B cell (primary cell): ENCODE results near the gene ZNF273. TPM values are rescaled to one million over a fixed set of nuclear protein-coding genes. Genes with fewer than 3 reads are reported as not detected.

Experiments
- ATAC-seq: fragments of 200-7000 bp; cut with Tn5 transposase; one replicate; pipeline ENCODE4 v1.10.0; 2021; ENCODE audit warnings: low read depth, mild to moderate bottlenecking, moderate number of reproducible peaks, moderate library complexity
- CTCF ChIA-PET: fragments of 350-600 bp; sonication (Branson Sonifier 250); formaldehyde crosslinking; loops from one replicate; lab custom pipeline; 2021; ENCODE audit warnings: antibody characterized with exemption, inconsistent platforms; lab: Charles Lee
- POLR2A ChIA-PET: fragments of 350-600 bp; sonication (Branson Sonifier 250); formaldehyde crosslinking; loops from one replicate; lab custom pipeline; 2021; ENCODE audit warnings: antibody characterized with exemption; lab: Charles Lee
- DNase-seq: peaks from one replicate; pipeline ENCODE4 v3.0.0; 2013
- H2AFZ ChIP-seq: 2 replicates; pipeline ENCODE4 v1.6.1; 2012; ENCODE audit warnings: mild to moderate bottlenecking, low read depth, low read length; ENCODE audit not compliant: insufficient read depth, poor library complexity, severe bottlenecking
- H3K27ac ChIP-seq, 2 donors: 1 replicate in 1 of 2; 2 replicates in 1 of 2; pipeline ENCODE4 v1.5.1; 2012 to 2013; ENCODE audit warnings: low read length in 2 of 2, mild to moderate bottlenecking in 2 of 2, moderate library complexity in 1 of 2
- H3K27me3 ChIP-seq, 4 experiments: fragments of 200-600 bp in 1 of 4; sonication (generic) in 1 of 4; replicated peaks in 1 of 4; 1 replicate in 2 of 4; 2 replicates in 2 of 4; pipeline versions ENCODE4 v1.6.1 to v1.7.0; 2013 to 2016; ENCODE audit warnings: low read length in 3 of 4, mild to moderate bottlenecking in 2 of 4, mixed read lengths in 1 of 4, moderate library complexity in 1 of 4; ENCODE audit not compliant: insufficient read depth in 4 of 4, control insufficient read depth in 3 of 4; ENCODE audit errors: control extremely low read depth in 1 of 4
- H3K36me3 ChIP-seq, 2 experiments: replicated peaks in 1 of 2; 1 replicate in 1 of 2; 2 replicates in 1 of 2; pipeline versions ENCODE4 v1.6.1 to v1.7.1; 2013; ENCODE audit warnings: low read length in 1 of 2; ENCODE audit not compliant: insufficient read depth in 2 of 2, control insufficient read depth in 1 of 2; ENCODE audit errors: control extremely low read depth in 1 of 2, extremely low read depth in 1 of 2
- H3K4me1 ChIP-seq, 2 donors: fragments of 200-600 bp in 1 of 2; sonication (generic) in 1 of 2; 1 replicate in 1 of 2; 2 replicates in 1 of 2; pipeline versions ENCODE4 v1.5.1 to v1.6.1; 2013 to 2017; ENCODE audit warnings: low read length in 2 of 2; ENCODE audit not compliant: control insufficient read depth in 2 of 2, insufficient read depth in 2 of 2
- H3K4me2 ChIP-seq: replicated peaks from 2 replicates; pipeline ENCODE3; 2012; ENCODE audit warnings: mild to moderate bottlenecking, low read depth, low read length; ENCODE audit not compliant: poor library complexity, severe bottlenecking
- H3K4me3 ChIP-seq, 5 experiments: fragments of 200-600 bp in 1 of 5; sonication (generic) in 1 of 5; 1 replicate in 3 of 5; 2 replicates in 2 of 5; pipeline versions ENCODE4 v1.5.1 to v1.7.0; 2011 to 2016; ENCODE audit warnings: low read length in 4 of 5, mild to moderate bottlenecking in 4 of 5, low read depth in 2 of 5, control low read depth in 1 of 5, moderate library complexity in 1 of 5; ENCODE audit not compliant: insufficient read depth in 1 of 5; ENCODE audit errors: control extremely low read depth in 1 of 5, extremely low read depth in 1 of 5
- H3K79me2 ChIP-seq: fragments of 200-600 bp; sonication (generic); one replicate; pipeline ENCODE4 v1.6.0; 2016; ENCODE audit warnings: low read length; ENCODE audit not compliant: control insufficient read depth, insufficient read depth
- H3K9ac ChIP-seq: fragments of 200-600 bp; sonication (generic); 2 replicates; pipeline ENCODE4 v1.6.1; 2017; ENCODE audit warnings: mild to moderate bottlenecking, low read length, moderate library complexity
- H3K9me3 ChIP-seq, 3 donors: one replicate each; pipeline versions ENCODE4 v1.6.1 to v1.7.1; 2013; ENCODE audit warnings: low read length in 2 of 3; ENCODE audit not compliant: control insufficient read depth in 2 of 3, insufficient read depth in 1 of 3; ENCODE audit errors: control extremely low read depth in 1 of 3
- H4K20me1 ChIP-seq: 2 replicates; pipeline ENCODE4 v1.6.0; 2012; ENCODE audit warnings: mild to moderate bottlenecking, low read length; ENCODE audit not compliant: insufficient read depth, control insufficient read depth, poor library complexity, severe bottlenecking
- H3K27ac Mint-ChIP-seq: one replicate; pipeline ENCODE4 v1.8.0; 2021; ENCODE audit warnings: mixed read lengths
- H3K27me3 Mint-ChIP-seq: one replicate; pipeline ENCODE4 v1.8.0; 2021; ENCODE audit warnings: mixed read lengths
- H3K4me1 Mint-ChIP-seq: one replicate; pipeline ENCODE4 v1.8.0; 2021; ENCODE audit warnings: mixed read lengths
- H3K4me3 Mint-ChIP-seq: one replicate; pipeline ENCODE4 v1.8.0; 2021; ENCODE audit warnings: mixed read lengths
- H3K9me3 Mint-ChIP-seq: one replicate; pipeline ENCODE4 v1.8.0; 2022; ENCODE audit warnings: mixed read lengths; ENCODE audit not compliant: insufficient read depth
- CTCF ChIP-seq: fragments of 200-600 bp; IDR thresholded peaks from one replicate; pipeline ENCODE4 v1.8.0; 2022; ENCODE audit warnings: antibody characterized with exemption, mild to moderate bottlenecking
- EZH2 ChIP-seq: IDR thresholded peaks from 2 replicates; pipeline ENCODE4 v1.6.1; 2012; ENCODE audit warnings: borderline replicate concordance, low read depth, mild to moderate bottlenecking, moderate library complexity, low read length; ENCODE audit not compliant: insufficient read depth, poor library complexity, severe bottlenecking
- WGBS: methylation state at CpG from one replicate; pipeline ENCODE4 v1.1.5; 2013; ENCODE audit warnings: missing lambda C conversion rate; ENCODE audit not compliant: insufficient coverage; 5-methylcytosine and 5-hydroxymethylcytosine counted together
- intact Hi-C: fragments of 100-400 bp; cut with micrococcal nuclease; formaldehyde crosslinking; loops from one replicate; pipeline ENCODE4 v1.10.0; 2022
- polyA minus RNA-seq: library from RNA; depleted of rRNA, polyadenylated mRNA; stranded (reverse); fragments of >200 nt; gene quantifications from 2 replicates; pipeline ENCODE4 v1.2.3, GENCODE V29; 2012
- polyA plus RNA-seq: library from polyadenylated mRNA; depleted of rRNA; stranded (reverse); fragments of >200 nt; gene quantifications from 2 replicates; pipeline ENCODE4 v1.2.3, GENCODE V29; 2012
- total RNA-seq, 2 donors: library from RNA; stranded (reverse); fragments of 120-200 nt in 1 of 2; gene quantifications; 1 replicate in 1 of 2; 2 replicates in 1 of 2; pipeline versions ENCODE4 v1.2.3 to v1.2.4, GENCODE V29; 2013 to 2022

Gene ZNF273
- total RNA-seq (12.6 and 12.7 TPM in 2 replicates), polyA plus RNA-seq (3.8 and 7.6 TPM in 2 replicates), polyA minus RNA-seq (6.7 and 6.9 TPM in 2 replicates)
- total RNA-seq (2013) = 18.0 TPM

GRCh38 chr7:64902806-64903721 is at the start of gene ZNF273:
TSS of gene ZNF273 (plus strand) at chr7:64903273. CDS start at chr7:64903318, 45 bp downstream.
- peak; percentile 99 for ATAC-seq
- peak within 1 kb of the TSS; percentile 91 for H2AFZ ChIP-seq
- intact Hi-C loops = loop anchor here (1.0 to 10.0 kb wide), 10 partner anchors 78 to 596 kb away; partner anchors contain the start of genes ERV3-1, ZNF107, ZNF138 and ZNF680
- H3K9me3 Mint-ChIP-seq = no peaks in the 10 kb centered on the region
- no peak for TF ChIP-seq CTCF
- no peak for TF ChIP-seq EZH2
- H3K4me3 ChIP-seq = peak within 1 kb of the TSS; percentile 53 to 98 (median 96)
- peak within 1 kb of the TSS; percentile 96 for H3K4me2 ChIP-seq
- POLR2A ChIA-PET = no interaction called here
- H4K20me1 ChIP-seq = peaks cover 15% of the 10 kb centered on the region
- no peaks in the 10 kb centered on the region for H3K27me3 Mint-ChIP-seq
- under 1% methylated on average over 32 of the region's 34 CpGs for WGBS
- H3K27ac ChIP-seq = peak within 1 kb of the TSS; percentile 83 to 88
- peak within 1 kb of the TSS; percentile 100 for H3K9ac ChIP-seq
- H3K79me2 ChIP-seq = peaks cover 56% of the 10 kb centered on the region
- CTCF ChIA-PET = interaction anchor here (1.4 kb wide), 1 partner anchor 15 kb away, joined by 5 read pairs; no protein-coding TSS in a partner anchor
- DNase-seq = peak; percentile 89
- H3K4me1 ChIP-seq = peaks cover 22 to 42% of the 10 kb centered on the region in 2 donors
- H3K27me3 ChIP-seq = no peaks in the 10 kb centered on the region
- H3K36me3 ChIP-seq = peaks cover 0 to 1% of the 10 kb centered on the region in 2 experiments
- H3K27ac Mint-ChIP-seq = peak within 1 kb of the TSS; percentile 94
- H3K4me1 Mint-ChIP-seq = peaks cover 47% of the 10 kb centered on the region
- peak within 1 kb of the TSS; percentile 98 for H3K4me3 Mint-ChIP-seq
- H3K9me3 ChIP-seq = no peaks in the 10 kb centered on the region

GRCh38 chr7:64853679-64854078 is 49.4 kb upstream of the ZNF273 start:
- H3K9ac ChIP-seq = no peak overlapping the region
- H3K27me3 ChIP-seq = no peaks in the 10 kb centered on the region
- no peak overlapping the region for H3K4me2 ChIP-seq
- H3K9me3 Mint-ChIP-seq = no peaks in the 10 kb centered on the region
- H3K79me2 ChIP-seq = no peaks in the 10 kb centered on the region
- no peak overlapping the region for H3K4me3 ChIP-seq
- H3K4me1 Mint-ChIP-seq = no peaks in the 10 kb centered on the region
- H3K4me3 Mint-ChIP-seq = no peak overlapping the region
- intact Hi-C loops = no loop called here
- ChIA-PET POLR2A (no interaction called here), CTCF (no interaction called here)
- peaks cover 0 to 5% (median 0%) of the 10 kb centered on the region in 3 donors for H3K9me3 ChIP-seq
- no peak for ATAC-seq
- no peak overlapping the region for H3K27ac Mint-ChIP-seq
- H3K27ac ChIP-seq = no peak overlapping the region
- H4K20me1 ChIP-seq = no peaks in the 10 kb centered on the region
- H3K4me1 ChIP-seq = no peaks in the 10 kb centered on the region
- WGBS = 100% methylated on average over 1 of the region's 4 CpGs
- no peak overlapping the region for H2AFZ ChIP-seq
- DNase-seq = no peak
- H3K27me3 Mint-ChIP-seq = no peaks in the 10 kb centered on the region
- no peak for TF ChIP-seq CTCF
- H3K36me3 ChIP-seq = no peaks in the 10 kb centered on the region
